IPS DF 4.7 (cell line): ENCODE data around the gene FABP3.

Experiments
- DNase-seq: peaks from one replicate; pipeline ENCODE4 v3.0.0-alpha.2; 2013; ENCODE audit warnings: low spot score; ENCODE audit errors: extremely low read depth

FABP3 gene

DNA sequence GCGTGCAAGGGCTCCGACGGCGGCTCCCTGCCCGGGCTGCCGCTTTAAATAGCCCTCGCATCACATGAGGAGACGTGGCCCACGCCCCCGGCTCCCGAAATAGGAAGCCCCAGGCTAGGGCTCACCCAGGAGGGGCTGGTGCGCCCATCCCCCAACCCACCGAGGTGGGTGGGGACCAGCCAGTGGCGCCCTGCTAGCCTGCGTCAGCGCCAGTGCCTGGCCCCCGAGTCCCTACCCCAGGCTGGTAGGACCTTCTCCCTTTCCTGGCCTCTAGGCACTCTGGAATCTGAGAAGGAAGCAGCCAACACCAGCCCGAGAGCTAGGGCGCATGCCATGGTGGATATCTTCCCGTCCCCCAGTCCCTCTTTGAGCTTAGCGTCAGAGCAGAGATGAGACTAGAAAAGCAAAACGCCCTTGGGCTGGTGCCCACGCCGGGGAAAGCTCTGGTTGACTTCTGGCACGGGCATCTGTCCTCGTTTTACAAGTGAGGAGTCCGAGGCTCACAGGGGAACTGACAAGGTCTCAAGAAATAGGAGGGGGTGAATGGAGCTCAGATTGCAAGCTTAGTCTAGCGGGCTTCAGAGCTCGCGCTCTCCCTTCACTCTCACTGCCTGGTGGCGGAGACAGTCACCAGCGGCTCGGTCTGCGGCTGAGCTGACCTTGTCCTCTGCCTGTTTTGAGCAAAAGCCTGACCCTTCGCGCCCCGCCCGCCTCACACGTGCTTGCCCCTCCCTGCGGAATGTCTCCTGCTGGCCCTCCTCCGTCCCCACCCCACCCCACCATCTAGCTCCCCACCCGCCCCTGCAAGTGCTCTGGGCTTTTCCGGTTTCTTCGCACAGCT lies at the start of gene FABP3:
Gene FABP3 (minus strand): TSS at position 21 of the 841 bp plus-strand sequence. CDS start 62 bp downstream, outside the sequence.
- no peak for DNase-seq

DNA sequence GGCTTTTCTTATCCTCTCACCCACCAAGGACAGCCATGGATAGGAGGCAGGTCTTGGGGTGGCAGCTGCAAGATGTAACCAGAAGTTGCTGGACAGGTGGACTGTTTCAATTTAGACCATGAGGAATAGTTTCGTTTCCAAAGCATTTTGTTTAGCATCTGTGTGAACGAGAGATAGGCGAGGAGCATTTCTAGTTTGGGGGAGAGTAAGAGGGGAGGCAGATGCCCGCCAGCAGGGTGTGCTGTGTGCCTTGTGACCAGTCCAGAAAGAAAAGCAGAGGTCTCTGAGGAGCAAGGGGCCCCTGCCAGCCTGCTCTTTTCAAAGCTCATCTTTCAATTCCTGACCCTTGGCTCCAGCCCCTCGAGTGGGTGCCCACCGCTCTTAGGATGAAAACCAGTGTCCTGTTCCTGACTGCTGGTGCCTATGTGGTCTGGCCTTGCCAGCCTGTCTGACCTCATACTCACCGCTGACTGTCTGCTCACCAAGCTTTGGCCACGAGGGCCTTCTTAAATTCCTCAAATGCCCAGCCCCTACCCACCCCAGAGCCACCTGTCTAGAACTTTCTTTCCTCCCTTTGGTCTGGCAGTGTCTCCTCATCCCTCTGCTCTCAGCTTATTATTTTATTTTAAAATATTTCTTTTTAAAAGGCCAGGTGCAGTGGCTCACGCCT lies 48.6 kb upstream of the FABP3 start:
- no peak for DNase-seq

DNA sequence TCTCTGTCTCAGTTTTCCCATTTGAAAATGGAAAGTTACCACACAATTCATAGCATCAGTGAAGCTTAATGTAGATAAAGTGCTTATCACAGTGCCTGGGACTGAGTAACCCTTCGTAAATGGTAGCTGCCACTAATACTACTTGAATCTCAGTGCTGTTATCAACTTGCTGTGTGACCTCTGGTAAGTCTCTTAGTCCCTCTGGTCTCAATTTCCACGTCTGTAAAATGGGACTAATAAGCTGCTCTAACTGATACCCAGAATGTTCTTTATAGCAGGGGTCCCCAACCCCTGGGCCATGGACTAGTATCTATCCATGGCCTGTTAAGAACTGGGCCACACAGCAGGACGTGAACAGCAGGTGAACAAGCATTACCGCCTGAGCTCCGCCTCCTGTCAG lies 47.8 kb upstream of the FABP3 start:
- DNase-seq = no peak

DNA sequence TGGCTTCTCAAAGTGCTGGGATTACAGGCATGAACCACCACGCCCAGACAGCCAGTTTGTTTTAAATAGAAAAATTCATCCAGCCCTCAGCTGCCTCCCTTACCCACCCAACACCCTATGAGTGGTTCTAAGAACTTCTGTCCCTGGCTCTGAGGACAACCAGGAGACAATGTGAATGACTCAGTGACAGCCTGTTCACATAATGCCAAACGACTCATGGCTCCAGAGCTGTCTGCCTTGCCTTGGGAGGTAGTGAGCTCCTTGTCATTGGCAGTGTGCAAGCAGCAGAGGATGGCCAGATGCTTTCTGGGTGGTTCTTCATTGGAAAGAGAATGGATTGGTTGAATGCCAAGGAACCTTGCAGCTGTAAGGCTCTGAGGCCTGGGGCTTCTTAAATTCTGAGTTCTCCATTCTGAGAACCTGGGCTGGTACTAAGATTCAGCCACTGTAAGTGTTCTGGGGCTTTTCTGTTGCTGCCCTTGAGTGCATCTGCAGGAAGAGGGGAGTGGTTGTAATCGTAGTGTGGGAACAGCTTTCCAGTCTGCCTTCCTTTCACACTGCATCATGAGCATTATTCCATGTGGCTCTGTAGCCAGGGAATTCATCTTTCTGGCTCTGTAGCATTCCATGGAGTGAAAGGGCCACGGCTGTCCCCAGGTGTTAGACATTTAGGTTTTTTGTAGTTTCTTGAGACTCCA lies 45.9 kb upstream of the FABP3 start:
- no peak for DNase-seq

DNA sequence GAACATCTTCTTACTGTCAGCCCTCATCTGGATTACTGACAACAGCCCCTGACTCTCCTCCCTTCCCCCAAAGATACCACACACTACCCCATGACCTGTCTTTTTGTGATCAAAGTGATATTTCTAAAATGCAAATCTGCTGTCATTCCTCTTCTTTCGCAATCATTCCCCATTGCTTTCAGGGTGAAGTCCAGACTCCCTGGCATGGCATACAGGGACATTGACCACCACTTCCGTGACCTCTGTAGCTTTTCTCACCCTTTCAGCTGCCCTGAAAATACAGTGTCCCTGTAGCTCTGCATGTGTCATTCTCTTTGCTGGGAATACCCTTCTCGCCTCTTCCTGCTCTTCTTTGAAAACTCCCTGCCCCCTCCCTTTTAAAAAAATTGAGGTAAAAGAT lies 44.3 kb upstream of the FABP3 start:
- DNase-seq = no peak

DNA sequence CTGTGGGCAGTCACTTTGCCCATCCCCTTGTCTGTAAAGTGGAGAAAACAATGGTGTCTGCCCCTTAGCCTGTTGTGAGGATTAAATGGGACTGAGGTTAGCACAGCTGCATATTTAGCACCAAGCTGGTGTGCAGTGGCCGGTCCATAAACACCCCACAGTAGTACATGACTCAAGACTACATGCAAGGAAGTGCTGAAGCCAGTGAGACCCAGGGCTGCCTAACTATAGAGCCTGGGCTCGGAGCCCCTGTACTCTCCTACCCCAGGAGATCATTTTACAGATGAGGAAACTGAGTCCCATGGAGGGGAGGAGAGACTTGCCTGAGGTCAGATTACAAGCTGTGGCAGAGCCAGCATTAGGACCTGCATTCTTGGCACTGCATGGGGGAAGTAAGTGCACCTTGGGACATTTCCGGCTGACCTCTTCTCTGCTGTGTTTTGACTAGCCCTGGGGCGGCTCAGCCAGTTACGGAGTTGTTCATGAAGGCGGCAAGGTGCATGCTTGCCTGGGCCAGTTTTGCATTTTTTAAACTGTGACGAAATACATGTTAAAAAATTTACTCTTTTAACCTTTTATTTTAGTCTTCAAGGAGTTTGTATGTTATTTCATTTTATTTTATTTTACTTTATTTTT lies 43.3 kb upstream of the FABP3 start:
- no peak for DNase-seq

DNA sequence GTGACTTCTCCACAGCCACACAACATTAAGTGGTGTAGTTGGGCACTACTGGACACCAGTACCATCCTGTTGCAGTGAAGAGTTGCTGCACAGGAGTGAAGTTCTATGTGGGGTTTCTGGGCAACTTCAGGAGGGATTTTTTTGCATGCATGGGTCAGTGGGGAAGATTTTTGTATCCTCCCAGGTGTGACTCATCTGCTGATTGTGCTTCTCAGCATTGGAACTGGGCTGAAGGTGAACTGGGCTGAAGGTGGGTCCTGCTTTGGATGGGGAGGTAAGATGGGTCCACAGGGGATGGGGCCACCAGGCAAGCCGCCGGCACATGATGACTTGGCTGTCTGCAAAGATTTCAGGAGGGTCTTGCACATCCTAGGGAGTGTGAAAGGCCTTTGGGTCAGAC lies 42.8 kb upstream of the FABP3 start:
- DNase-seq = no peak

DNA sequence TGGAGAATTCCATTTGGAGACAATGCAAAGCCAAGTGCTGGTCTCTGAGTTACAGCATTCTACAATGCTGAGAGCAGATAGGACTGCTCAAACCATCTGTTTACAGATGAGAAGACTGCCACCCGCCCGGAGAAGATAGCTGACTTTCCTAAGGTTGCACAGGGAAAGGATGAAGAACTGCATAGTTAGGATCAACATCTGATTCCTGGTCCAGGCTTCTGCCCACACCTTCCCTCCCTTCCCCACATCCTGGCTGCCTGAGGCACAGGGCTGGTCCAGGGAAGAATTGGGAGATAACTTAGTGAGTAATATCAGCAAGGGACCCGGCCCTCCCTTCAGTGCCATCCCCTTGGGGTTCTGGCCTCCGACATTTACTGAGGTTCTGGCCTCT lies 42.1 kb upstream of the FABP3 start:
- no peak for DNase-seq

DNA sequence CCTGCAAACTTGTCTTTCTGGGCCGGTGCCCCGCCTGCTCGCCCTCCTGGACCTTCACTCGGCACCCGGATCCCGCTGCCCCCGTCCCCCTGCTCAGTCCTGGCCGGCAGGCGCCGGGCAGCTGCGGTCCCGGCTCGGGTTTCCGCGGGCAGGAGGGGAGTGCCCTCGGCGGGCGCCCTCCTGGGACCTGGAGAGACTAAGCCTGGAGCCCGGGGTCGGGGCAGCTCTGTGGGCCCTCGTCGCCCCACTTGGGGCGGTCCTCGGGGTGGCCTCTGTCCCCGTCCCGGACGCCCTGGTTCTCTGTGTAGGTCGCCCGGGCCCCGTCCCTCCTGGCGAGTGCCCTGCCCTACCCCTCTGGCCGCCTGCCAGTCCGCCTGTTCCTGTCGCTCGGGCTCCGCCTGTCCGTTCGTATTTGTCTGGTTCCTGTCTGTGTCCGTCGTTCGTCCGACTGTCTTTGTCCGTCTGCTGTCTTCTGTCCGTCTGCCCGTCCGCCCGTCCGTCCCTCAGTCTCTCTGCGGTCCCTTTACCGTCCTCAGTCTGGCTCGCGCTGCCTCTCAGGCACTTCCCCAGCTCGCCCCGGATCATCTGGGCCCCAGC lies 40.6 kb upstream of the FABP3 start:
- no peak for DNase-seq

DNA sequence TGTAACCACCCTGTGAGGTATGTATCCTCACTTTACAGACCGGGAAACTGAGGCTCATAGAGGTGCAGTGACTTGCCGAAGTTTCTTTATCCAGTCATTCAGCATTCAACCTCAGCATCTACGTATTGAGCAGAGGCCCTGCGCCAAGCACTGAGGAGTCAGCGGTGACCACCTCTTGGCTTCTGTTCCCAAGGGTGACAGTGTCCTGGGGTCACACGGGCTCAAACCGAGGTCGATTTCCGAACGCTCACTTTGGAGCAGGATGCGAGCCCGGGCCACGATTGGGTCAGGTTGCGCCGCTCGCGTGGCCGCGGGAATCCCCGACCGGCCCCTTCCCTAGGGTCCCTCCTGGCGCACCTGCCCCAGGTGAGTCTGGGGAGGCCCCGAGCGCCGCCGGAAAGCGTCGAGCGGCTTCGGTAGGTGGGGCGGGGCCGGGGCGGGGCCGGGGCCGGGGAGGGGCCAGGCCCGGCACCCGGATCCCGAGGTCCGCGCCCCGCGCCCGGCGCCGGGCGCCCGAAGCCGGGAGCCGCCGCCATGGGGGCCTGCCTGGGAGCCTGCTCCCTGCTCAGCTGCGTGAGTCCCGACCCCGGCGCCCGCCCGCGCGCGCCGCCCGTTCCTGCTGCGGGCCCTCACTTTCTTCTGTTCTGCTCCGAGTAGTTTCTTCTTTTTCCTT lies 40.0 kb upstream of the FABP3 start, which contains the start of gene SERINC2:
Gene SERINC2 (plus strand): TSS at position 482 of the 673 bp plus-strand sequence. CDS start 53 bp downstream, at position 535.
- no peak for DNase-seq

DNA sequence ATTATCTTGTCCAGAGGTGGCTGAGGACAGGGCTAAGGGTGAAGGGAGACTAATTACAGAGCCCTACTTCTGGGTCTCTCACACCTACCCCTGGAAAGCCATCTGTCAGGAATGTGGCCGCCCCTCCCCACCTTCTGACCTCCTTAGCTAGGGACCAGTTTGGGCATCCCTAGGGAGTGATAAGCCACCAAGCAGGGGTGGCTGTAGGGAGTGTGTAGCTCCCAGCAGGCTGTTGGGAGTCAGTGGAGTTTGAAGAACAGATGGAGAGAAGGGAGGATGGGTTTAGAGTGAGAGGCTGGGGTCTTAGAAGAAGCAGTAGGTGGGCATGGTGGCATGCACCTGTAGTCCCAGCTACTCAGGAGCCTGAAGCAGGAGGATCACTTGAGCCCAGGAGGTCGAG lies 39.3 kb upstream of the FABP3 start:
- DNase-seq = no peak

DNA sequence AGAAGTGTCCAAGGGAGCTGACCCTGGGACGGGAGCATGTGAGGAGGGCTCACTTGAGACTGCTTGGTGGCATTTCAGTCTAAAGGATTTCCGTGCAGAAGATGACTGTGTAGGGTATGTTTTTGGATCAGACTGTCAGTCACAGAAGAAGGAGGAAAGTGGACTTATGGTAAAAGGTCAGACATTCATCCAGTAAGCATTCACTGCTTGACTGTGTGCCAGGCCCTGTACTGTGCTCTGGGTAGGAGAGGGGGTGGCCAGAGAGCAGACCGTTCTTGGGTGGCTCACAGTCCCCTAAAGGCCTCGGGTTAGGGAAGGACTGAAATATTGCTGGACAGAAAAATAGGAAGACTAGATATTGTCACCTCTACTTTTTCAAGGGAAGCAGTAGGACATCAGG lies 38.0 kb upstream of the FABP3 start:
- DNase-seq = no peak

DNA sequence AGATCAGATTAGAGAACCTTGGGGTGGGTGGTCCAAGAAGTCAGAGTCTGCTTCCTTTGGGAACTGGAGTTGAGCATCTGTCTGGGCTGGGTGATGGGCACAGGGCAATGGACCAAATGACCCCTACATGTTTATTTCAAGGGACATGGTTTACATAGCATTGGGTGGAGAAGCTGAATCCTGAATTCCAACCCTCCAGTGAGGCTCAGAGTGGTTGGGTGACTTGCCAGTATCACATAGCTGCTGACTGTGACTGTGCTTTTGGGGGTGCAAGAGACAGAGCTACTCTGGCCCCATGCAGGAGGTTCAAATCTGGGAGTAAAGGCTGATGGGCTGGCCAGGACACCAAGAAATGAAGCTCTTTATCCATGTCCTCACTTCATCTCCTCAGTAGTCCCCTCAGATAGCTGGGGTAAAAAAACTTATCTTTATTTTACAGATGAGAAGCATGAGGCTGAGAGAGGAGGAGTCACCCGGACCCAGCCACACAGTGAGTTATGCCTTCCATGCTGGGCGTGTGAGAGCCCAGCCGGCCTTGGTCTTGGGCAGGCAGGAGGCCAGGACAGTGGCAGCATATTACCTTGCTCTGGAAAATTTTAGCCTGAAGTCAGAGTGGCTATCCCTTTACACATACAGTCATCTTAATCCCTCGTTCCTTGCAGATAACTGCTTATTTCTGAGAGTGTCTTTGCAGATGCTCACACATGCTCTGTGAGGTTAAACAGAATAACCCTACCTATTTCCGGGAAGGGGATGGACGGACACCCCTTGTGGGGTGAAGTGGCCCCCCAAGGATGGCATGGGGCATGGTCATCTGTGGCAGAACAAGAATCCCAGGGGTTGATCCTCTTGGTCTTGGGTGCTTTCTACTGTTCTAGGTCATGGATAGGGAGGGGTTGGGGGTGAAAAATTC lies 37.3 kb upstream of the FABP3 start:
- DNase-seq = no peak

DNA sequence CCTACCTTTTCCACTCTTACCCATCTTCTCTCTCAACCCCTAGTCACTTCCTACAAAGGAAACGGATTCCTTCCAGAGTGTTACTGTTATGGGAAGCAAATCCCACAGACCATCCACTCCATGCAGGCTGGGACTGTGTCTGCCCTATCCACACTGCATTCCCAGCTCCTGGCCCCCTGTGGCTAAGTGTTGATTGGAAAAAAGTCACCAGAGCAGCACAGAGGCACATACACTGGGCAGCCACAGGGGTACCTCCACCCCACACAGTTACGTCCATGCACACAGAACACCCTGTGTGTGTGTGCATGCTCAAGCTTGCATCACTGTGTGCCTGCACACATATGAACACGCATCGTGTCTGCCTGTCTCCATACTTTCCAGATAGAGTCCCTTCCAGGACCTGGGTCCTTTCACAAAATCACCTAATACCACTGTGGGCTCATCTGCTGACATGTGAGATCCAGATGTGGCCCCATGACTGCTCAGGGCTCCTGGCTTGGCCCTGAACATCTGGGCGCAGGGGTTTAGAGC lies 36.0 kb upstream of the FABP3 start:
- no peak for DNase-seq

DNA sequence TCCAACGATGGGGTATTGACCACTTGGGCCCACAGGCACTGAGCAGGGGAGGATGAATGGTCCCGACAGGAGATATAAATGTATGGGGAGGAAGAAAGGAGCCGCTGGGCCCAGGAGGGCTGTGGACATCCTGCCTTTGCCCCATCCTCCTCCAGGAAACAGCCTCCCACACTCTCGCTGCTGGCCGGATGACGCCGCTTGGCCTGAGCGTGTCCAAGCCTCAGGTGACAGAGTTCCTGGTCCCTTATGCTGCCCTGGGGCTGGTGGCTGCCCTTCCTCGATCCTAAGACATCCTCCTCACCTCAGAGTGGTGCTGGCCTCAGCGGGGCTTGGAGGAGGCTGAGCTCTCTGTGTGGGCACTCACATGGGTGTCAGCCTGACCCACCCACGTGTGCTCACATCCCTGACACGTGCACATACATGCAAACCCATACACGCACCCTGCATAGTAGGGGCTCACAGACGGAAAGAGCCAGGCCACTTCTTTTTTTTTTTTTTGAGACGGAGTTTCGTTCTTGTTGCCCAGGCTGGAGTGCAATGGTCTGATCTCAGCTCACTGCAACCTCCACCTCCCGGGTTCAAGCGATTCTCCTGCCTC lies 34.3 kb upstream of the FABP3 start:
- DNase-seq = no peak

DNA sequence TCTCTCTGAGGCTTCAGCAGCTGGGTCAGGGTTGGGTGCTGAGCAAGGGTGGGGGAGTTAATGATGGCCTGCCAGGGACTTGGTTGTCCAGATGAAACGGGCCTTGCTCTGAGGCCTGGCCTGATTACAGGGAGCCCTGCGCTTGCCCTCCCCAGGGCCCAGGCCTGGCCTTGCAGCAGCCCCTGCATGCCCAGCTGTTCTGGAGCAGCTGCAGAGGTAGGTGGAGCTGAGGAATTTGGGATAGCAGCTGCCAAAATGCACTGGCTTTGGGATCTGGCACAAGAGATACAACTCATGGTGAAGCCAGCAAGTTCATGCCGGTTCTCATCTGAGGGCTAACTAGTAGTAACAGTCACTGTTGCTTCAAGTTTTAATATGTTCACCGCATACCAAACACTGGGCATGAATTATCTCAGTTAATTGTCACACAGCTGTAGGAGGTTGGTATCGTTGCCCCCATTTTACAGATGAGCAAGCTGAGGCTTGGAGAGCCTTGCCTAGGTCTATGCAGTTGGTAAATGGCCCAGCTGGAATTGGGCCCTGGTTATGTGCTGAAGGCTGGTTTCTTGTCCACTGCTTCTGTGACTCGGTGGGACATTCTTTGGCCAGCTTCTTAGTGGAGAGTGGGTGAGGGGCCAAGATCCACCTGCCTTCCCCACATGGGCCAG lies 32.8 kb upstream of the FABP3 start:
- DNase-seq = no peak

DNA sequence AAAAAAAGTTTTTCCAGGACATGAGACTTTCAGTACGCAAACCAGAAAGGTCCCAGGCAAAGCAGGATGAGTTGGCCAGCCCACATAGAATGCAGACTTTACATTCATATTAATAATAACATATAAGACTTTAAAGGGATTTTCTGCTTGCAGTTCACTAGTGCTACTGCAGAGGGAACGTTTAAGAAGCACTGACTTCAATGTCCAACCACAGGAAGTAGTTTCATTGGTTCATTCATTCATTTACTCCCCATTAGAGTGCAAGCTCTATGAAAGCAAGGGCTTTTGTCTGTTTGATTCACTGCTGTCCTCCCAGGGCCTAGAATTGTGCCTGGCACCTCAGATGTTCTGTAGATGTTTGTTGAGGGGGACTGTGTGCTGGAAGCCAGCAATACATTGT lies 28.4 kb upstream of the FABP3 start:
- DNase-seq = no peak

DNA sequence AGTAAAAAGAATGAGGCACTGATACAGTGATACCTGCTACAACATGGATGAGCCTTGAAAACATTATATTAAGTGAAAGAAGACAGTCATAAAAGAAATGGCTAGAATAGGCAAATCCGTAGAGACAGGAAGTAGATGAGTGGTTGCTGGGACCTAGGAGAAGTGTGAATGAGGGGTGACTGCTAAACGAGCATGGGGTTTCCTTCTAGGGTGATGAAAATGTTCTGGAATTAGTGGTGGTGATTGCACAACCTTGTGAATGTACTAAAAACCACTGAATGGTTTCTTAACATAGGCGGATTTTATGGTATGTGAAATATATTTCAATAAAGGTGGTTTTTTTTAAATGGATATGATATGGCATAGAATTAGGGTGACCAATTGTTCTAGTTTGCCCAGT lies 27.5 kb upstream of the FABP3 start:
- DNase-seq = no peak

DNA sequence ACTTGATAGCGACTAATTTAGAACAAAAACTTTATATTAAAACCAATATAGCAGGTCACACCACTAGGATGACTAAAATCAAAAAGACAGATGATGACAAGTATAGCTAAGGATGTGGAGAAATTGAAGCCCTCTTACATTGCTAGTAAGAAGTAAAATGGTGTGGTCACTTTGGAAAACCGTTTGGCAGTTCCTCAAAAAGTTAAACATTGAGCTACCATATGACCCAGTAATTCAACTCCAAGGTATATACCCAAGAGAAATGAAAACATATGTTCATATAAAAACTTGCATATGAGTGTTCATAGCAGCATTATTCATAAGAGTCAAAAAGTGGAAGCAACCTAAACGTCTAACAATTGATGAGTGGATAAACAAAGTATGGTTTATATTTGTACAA lies 27.1 kb upstream of the FABP3 start:
- no peak for DNase-seq
